GM21528 (cell line): ENCODE data around the gene SEC23IP.

ENCODE experiments used
- ATAC-seq: cut with Tn5 transposase; IDR thresholded peaks from one replicate; pipeline ENCODE4 v1.9.1; 2021; ENCODE audit warnings: mild to moderate bottlenecking, moderate library complexity; ENCODE audit not compliant: unreplicated experiment, low FRiP score

Gene SEC23IP

DNA sequence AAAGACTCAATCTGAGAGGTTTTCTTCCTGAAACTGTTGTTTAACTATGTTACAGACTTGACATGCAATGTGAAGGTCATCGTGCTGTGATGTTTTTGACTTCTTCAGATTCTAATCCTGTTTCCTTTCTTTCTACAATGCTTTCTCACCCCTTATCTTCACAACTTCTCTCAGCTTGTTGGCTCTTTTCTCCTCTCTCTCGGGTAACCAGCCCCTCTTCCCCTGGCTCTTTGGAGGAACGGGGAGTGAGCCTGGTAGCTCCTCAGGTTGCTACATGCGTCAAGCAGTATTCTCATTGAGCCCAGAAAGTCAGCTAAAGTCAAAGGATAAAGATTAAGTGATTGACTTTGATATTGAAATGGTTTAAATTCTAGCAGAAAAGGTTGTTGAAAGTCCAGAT lies 40.1 kb downstream of the SEC23IP start:
- no peak for ATAC-seq

DNA sequence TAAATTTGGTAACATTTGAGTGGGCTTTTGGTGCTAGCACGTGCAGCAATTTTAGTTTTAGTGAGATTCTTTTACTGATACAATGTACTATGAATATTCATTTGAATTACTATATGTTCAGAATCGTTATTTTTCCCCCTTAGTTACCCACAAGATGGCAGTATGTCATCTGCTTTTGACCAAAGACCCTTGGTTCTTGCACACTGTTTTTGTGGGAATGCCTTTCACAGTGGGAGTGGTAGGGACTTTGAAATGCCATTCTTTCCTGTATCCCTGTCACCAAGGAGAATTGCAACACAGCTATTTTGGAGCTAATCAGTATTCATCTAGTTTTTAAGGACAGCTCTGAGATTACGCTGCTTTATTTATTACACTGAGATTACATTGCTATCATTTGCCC lies 40.6 kb downstream of the SEC23IP start:
- no peak for ATAC-seq

DNA sequence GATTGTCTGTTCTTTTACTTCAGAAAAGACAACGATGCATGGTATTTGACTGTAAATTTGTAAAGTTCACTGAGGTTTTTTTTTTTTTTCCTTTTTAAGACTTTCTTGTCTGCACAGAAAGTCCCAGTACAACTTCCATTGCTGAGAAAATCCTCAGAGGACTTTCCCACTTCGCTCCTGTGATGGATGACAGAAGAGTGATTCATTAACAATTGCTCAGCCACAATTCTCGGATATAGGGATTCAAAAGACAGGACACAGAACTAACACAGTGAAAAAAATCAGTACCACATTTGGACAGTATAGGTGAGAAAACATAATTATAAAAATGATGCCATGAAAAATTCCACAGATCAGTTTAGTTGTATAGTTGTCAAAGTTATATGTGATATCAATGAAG lies 48.0 kb downstream of the SEC23IP start:
- no peak for ATAC-seq

DNA sequence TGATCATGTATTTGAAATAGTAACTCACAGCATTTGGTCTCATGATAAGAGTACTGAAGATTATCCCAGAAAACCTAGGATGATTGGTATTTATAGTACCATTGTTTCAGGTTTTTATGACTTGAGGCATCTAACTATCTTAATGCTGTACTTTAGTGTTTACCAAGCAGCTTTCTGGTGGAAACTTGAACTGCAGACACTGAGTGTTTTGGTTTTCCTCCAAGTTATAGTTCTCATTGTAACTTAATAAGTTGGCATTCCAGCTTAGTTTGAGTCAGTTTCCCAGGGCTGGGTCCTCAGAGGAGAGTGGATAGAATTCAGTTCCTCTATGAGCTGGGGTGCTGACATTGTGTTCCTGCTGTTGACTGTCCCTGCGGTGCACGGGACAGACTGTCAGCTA lies 50.4 kb downstream of the SEC23IP start:
- ATAC-seq: no peak

DNA sequence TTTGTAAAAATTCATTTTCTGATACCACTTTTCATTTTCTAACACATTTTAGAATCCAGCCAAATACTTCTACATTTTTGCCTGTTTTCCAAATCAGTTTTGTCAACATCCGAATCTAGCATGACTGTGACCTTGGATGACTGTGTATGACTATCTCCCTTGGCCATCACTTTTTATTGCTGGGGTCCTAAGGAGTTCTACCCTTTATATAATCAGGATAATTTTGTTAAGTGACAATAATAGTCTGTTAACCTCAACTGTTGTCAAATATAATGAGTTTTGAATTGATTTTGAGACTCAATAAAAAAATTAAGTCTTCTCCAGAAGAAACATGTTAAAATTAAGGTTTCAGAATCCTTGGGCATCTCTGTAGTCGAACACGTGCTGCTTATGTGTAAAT lies 53.3 kb downstream of the SEC23IP start:
- ATAC-seq: no peak

DNA sequence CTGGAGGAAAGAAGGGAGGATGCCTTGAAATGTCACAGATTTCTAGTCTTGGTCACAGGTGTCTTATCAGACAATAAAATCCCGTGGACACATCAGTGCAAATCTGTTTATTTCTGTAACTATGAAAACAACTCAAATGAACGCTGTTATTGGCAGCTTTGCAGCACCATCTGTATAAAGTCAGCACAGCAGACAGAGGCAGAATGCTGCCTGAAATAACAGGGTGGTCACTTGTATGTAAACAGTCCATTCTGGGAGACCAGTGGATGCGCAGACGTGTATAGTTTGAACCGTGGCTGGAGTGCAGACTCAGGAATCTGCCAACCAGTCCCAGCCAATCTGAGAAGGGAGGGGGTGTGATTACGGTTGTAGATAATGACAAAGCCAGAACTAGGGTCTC lies 54.8 kb downstream of the SEC23IP start:
- ATAC-seq: no peak

DNA sequence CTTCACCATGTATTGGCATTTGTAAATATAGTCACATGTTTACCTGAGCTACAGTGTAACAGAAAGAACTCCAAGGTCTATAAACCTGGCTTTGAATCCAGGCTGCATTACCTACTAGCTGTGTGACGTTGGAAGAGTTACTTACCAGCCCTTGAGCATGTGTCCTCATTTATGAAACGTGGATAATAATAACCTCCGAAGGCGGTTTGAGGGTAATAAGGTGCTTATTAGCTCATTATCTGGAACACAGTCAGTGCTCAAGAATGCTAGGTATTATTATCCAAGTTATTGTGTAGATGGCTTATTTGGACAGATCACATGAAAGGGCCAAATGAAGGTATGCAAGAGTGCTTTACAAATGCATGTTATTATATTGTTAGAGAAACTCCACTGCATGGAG lies 64.9 kb downstream of the SEC23IP start:
- no peak for ATAC-seq

DNA sequence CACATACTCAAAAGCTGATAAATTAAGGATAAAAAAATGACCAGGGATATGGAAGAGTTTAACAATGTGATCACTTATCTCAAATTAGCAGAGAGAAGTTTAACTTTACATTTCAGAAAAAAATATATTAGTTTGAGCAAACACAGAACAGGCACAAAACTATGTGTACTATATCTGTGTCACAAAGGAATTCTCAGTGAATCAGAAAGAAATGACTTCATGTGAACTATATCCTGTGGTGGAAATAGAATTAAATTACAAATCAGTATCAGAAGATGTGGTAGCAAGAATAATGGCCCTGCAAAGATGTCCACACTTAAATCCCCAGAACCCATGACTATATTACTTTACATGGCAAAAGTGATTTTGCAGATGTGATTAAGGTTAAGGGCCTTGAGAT lies 70.3 kb downstream of the SEC23IP start:
- no peak for ATAC-seq

DNA sequence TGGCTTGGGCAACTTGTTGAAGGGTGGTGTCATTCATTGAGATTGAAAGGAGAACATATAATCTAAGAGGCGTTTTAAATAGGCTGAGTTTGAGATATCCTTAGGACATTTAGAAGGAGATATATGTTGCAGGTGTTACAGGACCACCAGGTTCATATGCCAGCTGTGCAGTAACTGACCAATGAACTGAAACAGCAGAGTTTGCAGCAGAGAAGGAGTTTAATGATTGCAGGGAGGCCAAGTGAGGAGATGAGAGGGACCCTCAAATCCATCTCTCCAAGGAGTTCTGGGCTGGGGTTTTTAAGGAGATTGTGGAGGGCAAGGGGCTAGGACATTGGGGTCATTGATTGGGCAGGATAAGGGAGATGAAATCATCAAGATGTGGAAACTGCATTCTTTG lies 74.5 kb downstream of the SEC23IP start:
- no peak for ATAC-seq

DNA sequence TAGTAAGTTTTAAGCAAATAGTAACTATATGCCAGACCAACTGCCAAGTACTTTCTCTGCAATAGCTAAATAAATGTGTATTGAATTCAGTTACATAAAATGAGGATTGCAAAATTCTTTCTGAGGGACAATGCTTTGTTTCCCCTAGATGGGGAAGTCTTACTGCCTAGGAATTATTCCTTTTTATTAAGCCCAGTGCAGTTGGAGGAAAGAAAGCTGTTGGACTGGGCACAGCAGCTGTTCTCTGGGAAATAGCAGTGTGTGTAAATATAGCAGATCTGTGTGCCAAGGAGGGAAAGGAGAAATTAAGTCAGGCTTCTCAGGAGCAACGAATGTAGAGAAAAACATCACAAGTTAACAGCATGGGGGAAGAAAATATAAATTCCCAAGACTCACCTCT lies 77.1 kb downstream of the SEC23IP start:
- ATAC-seq: no peak

DNA sequence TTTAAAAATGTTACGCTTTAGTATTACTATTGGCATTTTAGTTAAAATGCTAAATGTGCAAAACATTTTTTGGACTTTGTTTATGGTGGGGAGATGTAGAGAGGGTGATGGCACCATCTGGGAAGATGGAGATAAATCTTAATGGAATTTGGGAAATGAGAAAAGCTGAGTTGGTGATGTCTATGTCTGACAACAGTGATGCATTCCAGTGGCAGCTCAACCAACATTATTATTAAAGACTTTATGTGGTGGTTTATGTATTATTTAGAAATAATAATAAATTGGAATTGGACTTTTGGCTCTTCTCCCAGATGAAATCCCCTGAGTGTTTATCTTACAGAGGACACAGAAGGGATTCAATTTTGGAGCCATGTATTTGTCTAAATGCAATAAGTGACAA lies 77.6 kb downstream of the SEC23IP start:
- ATAC-seq: no peak

DNA sequence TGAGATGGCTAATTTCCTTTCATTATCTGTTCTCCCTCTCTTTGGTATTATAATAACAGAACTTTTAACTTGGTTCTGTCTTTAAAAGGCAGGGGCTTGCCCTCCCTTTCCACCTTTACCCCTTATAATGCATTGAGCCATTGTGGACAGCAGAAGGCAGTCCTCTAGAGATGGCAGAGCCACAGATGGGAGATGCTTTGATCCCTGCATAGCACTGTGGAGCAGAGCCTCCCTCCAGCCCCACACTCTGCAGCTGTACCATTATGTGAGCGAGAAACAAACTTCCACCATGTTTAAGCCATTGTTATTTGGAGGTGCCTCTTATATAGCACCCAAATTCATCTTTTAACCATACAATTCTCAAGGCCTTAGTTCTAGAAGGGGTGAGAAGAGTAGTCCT lies 78.4 kb downstream of the SEC23IP start:
- no peak for ATAC-seq

DNA sequence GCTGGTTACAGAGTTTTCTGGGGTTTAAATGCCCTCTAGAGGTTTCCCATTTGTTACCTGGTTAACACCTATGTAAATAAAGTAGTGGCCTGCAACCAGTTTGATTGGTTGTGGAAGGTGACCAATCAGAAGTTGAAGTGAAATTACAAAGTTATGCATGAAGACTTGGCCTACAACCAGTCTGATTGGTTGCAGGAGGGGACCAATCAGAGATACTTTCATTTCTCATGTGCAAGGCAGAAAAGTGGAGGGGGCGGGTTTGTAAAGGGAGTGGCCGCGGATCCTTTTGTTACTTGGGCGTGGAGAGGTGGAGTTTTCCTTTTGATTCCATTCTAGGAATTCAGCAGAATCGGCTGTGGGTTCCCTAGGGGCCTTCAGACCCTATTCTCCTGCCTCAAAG lies 80.8 kb downstream of the SEC23IP start:
- ATAC-seq: no peak

DNA sequence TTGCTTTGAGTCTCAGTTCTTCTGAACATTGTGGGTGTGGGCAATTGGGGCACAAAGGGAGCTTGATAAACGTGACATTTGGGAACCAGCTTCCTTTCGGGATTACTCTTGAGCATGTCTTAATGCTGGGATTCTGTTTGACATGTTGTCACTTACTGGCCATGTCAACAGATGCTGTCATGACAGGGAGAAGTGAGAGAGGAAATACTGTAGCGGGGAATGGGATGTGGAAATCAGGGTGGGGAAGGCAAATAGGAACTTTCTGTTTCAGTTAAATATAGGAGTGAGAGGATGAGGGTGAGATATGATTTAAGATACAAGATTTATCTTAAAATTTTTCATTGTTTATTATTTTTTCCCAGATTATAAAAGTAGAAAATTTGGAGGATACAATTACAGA lies 83.9 kb downstream of the SEC23IP start:
- ATAC-seq: no peak

DNA sequence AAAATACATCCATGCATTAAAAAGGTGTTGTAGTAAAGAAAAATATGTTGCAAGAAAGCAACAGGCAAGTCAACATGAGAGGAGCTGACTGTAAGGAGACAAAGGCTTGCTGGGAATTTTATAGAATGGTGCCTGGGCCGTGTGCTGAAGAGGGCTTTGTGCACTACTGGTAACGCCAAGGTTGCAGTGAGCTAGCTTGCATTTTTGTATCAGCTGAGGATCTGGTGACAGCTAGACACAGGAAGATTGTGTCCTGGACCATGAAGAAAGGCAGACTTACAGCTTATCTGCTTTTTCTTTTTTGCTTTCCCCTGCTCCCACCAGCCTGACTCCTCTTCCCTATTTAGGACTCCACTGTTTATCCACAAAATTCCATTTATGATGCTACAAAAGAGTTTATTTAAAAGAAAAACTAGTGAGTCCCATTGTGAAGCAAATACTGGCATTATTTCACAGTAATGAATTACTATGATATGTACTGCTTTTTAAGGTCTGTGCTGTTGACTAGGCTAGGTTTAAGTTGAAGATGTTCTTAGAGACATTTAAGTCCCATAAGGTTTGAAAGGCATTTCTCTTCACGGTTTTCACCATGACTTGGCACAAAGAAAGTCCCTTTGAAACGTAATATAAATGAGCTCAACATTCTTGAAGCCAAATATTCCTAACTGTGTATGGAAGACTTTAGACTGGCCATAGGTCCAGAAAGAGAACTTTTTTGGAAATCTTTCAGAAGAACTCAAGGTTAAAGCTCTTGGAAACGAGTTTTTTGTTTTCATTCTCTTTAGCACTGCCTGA lies 88.6 kb downstream of the SEC23IP start:
- ATAC-seq: no peak

DNA sequence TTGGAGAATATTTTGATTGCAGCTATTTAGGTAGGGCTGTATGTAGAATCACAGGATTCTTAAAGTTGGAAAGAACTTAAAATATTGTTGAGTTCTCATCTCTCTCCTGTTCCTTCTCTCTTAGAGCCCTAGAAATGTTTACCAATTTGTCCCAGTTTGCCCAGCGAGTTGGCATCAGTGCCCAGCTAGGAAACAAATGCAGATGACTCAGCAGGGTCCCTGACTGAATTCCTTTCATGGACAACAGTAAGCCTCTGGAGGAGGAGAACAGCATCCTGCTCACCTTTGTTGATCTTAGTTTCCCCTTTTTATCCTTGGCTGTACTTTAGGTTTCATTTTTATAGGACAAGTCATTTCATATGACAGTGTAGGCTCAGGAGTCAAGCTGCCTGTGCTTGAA lies 89.3 kb downstream of the SEC23IP start:
- ATAC-seq: no peak

DNA sequence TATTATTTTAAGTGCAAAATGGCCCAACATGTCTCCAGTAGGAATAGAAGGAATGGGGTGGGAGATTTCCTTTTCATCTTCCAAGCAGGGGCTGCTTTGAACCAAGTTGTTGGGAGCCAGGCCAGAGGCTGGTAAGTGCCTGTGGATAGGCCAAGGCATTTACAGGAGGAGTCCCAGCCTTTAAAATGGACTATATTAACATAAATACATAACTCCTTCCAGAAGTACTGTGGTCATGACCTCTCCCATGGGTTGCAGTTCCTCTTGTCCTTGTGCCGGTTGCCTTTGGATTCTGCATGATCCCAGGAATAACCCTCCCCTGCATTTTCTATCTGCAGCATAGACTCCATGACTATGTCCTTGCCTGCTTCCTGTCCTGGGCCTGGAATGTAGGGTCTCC lies 95.8 kb downstream of the SEC23IP start:
- ATAC-seq: no peak

DNA sequence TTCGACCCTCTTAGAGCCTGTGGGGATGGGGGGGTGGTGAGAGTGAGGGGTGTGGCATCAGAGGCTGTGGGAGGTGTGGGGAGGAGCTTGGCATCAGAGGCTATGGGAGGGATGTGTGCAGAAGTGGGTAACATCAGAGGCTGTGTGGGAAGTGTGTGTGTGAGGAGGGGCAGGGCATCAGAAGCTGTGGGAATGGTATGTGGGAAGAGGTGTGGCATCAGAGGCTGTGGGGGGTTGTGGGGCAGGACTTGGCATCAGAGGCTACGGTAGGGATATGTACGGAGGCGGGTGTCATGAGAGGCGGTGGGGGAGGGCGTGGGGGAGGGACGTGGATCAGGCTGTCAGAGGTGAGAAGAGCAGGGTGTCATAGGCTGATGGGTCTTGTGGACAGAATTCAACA lies 97.4 kb downstream of the SEC23IP start:
- ATAC-seq: no peak

DNA sequence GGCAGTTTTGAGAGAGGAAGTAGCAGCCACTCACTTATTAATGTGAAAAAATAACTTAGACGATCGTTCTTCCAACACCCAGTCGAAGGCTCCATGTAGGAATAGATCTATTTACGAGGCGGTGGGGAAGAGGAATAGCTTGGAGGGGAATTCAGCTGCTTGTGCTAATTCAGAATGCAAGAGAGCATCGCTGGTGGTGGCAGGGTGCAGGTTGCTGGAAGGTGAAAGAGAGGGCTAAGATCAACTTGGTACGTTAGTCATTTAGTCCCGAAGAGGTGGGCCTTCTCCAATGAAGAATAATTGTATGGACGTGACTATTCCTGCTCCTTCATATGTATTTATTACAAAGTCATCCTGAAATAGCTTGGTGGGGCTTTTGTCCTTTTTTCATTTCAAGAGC lies 98.5 kb downstream of the SEC23IP start:
- no peak for ATAC-seq

DNA sequence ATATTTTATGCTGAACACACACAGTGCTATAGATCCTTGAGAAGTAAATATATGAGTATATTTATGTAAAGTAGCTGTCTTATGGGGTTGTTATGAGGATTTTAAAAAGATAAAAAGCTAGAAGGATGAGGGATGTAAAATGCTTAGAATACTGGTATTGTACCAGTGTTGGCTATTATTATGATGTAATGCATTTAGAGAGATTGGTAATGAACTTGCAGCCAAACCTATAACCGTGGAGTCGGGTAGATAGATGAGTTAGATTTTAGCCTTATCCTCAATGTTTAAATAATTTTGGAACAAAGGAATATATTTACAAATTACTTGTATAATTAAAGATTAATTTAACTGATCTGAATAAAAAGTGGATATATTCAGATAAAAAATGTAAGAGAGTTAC lies 99.3 kb downstream of the SEC23IP start:
- ATAC-seq: no peak
